GM15510 (cell line): Measurements from ENCODE around the gene TMTC1.

Source experiments
- POLR2A ChIP-seq: IDR thresholded peaks from 3 replicates; pipeline ENCODE4 v1.6.1; 2011; ENCODE audit warnings: borderline replicate concordance; ENCODE audit not compliant: insufficient read length; ENCODE audit errors: extremely low read depth

TMTC1 gene

GRCh38 chr12:29610473-29611170, 173.1 kb downstream of the TMTC1 start:
- TF ChIP-seq POLR2A = no peak

- no peak for TF ChIP-seq POLR2A
These were observed 174.1 kb downstream of the TMTC1 start for GRCh38 chr12:29609431-29610215.

GRCh38 chr12:29608581-29608980, 175.2 kb downstream of the TMTC1 start:
- TF ChIP-seq POLR2A = no peak

GRCh38 chr12:29599381-29599780, 184.4 kb downstream of the TMTC1 start:
- no peak for TF ChIP-seq POLR2A

- no peak for TF ChIP-seq POLR2A
These were observed 188.5 kb downstream of the TMTC1 start for GRCh38 chr12:29595071-29595755.

DNA sequence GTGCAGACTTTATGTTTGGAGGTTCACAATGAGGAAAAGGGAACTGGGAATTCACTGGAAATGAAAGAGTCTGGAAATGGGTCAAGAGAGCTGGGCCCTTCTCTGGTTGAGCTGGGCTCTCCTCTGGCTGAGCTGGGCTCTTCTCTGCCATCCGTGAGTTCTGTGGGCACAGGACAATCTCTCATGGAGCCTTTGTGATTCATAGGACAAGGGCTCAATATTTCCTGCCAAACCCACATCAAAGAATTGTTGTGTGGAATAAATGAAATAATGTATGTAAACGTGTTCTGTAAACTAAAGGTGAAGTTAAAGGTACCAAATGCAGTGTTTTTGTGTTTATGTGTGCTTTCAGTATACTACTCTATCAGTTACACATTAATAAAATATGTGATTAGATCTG, 190.7 kb downstream of the TMTC1 start:
- TF ChIP-seq POLR2A = no peak

DNA sequence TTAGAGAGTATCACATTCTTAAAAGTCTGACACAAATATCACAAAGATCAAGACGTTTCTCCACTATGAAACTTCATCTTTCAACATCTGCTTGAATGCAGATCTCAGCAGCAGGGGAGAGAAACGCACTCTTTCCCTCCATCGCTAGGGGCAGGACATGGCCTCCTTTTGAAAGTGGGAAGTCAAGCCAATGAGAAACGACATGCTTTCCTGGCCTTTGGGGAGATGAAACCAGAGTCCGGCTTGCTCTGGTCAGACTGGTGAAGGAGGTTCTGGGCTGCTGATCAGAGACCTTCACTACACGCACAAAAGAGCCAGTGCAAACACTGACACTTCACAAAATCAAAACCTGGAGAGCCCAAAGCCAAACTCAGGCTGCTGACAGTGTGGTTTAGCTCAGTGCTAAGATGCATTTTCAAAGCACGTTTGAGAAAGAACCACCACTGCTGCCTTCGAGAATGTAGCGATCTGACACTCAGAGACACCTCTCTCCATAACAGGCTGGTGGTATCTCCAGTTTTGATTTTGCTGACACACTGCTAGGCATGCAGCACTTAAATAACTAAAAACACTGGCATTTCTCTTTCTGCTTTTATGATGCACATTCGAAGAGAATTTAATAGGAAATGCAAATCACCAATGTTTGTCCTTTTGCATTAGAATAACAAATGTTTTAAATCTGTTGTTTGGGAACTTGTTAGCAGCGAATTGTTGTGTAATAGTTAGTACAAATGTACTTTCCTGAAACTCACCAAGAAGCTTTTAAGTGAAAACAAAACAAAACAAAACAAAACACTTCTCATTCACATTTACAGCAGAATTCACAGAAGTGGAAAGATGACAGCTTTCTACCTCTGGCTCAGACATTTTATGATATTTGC, 192.4 kb downstream of the TMTC1 start:
- TF ChIP-seq POLR2A = no peak

DNA sequence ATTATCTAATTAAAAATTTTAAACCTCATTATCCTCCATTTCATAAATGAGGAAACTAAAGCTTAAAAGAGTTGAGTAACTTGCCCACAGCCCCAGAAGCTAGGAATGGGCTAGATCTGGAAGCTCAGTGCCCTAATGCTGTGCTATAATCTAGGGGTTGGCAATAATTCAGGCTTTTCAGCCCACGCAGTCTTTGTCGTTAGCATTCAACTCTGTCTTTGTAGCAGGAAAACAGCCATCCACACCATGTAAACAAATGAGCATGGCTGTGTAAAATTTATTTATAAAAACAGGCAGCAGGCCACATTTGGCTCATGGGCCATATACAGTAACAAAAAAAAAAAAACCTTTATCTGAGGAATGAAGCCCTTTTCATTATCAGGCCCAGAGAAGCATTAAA, 193.9 kb downstream of the TMTC1 start:
- TF ChIP-seq POLR2A = no peak

GRCh38 chr12:29589286-29589820, 194.4 kb downstream of the TMTC1 start:
- TF ChIP-seq POLR2A = no peak

DNA sequence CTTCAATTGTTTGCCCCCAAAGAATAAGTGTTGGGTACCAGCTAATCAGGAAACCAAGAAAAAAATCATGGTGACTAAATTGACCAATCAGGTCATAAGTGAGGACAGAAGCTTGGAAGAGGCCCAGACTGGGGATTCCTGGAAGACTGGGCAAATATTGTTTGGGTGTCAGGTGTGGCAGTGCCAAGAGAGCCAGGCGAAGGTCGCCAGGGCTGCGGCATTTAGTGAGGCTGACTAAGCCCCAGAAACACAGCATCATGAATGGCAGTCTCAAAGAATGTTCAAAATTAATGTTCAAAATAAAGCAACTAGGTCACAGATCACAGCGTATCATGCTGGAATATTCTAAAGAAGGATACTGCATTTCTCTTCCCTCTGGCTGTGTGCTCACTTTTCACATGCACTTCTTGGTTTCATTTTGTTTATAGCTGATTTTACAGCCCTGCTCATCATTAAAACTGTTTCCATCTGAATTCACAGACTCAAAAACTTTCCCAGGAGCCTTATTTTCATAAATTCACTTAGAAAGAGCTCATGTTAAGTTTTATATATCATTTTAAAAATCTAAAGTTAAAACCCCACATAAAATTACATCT, 201.0 kb downstream of the TMTC1 start:
- no peak for TF ChIP-seq POLR2A

DNA sequence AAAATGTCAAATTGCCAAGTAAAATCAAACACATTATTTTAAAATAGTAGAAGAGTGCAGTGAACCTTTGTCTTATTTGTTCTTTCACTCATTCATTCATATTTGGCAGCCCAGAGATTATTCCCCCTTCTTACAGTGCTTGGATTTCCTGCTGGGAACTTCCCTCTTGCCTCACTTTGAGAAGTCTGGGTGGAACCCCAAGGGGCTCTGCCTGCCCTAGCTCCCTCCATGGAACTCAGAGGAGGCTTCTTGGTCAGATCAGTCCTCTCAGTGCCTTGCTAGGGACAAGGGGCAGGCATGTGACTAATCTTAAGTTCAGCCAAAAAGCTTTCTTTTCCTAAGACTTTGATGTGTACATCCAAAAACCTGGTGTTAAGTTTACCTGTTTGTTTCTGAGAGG, 201.6 kb downstream of the TMTC1 start:
- no peak for TF ChIP-seq POLR2A

DNA sequence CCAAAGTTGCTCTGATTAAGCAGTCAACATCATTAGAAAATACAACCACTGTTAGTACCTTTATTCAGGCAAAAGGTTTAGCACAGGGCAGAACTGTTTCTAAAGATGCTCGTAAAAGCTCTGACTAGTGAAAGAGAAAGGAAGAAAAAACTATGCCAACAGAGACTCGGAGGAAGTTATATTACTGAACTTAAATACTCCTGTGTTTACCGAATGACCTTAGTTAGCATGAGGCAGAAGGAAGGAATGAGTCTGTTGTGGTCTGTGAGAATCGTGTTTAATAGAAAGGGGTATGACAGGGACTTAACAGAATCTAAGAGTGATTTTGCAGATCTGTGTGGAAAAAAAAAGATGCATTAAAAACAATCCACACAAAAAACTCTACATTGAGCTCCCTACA, 202.1 kb downstream of the TMTC1 start:
- no peak for TF ChIP-seq POLR2A

- TF ChIP-seq POLR2A = no peak
These were observed 202.8 kb downstream of the TMTC1 start for GRCh38 chr12:29580971-29581370.

- no peak for TF ChIP-seq POLR2A
These were observed 205.0 kb downstream of the TMTC1 start for GRCh38 chr12:29578731-29579130.
